ENCODE measurements around the gene PLEKHG3. TPM values are rescaled to one million over a fixed set of nuclear protein-coding genes. Genes with fewer than 3 reads are reported as not detected.
A peak's percentile ranks its signal among the peaks of the same experiment; 100 is the strongest.

The PLEKHG3 gene
- total RNA-seq, 1 experiment from 2014 or later = 34.0 TPM

- Histone ChIP-seq H3K4me3 (ENCODE audit: low read depth in 2 of 2, low read length in 2 of 2) (peak overlapping the region; percentile 71 to 76), H3K27ac (ENCODE audit: low read length) (peak overlapping the region; percentile 79), H3K4me1 (ENCODE audit: control insufficient read depth, insufficient read depth, low read length) (peaks cover 45% of the 10 kb centered on the region), H3K27me3 (ENCODE audit: control insufficient read depth, insufficient read depth, low read length) (no peaks in the 10 kb centered on the region), H3K9me3 (ENCODE audit: control insufficient read depth, insufficient read depth, low read depth, low read length) (no peaks in the 10 kb centered on the region), H3K36me3 (ENCODE audit: control insufficient read depth, insufficient read depth, low read length) (no peaks in the 10 kb centered on the region; the same call in none of the 2 replicates)
- TF ChIP-seq CTCF (IDR thresholded peaks at IDR 0.05) = no peak
- no peak for TF ChIP-seq SIN3A (IDR thresholded peaks at IDR 0.05; ENCODE audit: borderline replicate concordance, insufficient read depth, low read depth, low read length)
- no peak for TF ChIP-seq POLR2AphosphoS5 (IDR thresholded peaks at IDR 0.05; ENCODE audit: low read depth, low read length)
- TF ChIP-seq REST (IDR thresholded peaks at IDR 0.05; ENCODE audit: insufficient read depth in 1 of 2, low read depth in 2 of 2, low read length in 1 of 2) = no peak
- TF ChIP-seq TCF7L2 (IDR thresholded peaks at IDR 0.05; ENCODE audit: low read depth, low read length) = no peak
- intact Hi-C loops (cut with micrococcal nuclease; ENCODE audit: unreplicated experiment) = loop anchor here (5.0 kb wide), 1 partner anchor 57 kb away; no protein-coding TSS in a partner anchor
- in situ Hi-C loops (cut with HindIII; ENCODE audit: low pct_unique_long_range_greater_than_20kb, low sequenced_read_pairs) = no loop called here
- BruUV-seq (replicated peaks) = TSS peak; percentile 63
- 0 out of 2 replicates have a peak, but pooled peaks have one; percentile 28 for ATAC-seq
- ChIA-PET CTCF (interaction anchor here (0.6 kb wide), 1 partner anchor 402 kb away, joined by 3 read pairs; no protein-coding TSS in a partner anchor), POLR2A (no interaction called here)
- no peak for DNase-seq (ENCODE audit: low read depth, low spot score)
Observed at GRCh38 chr14:64705381-64706118, 1.3 kb downstream of the PLEKHG3 start.

- intact Hi-C loops (cut with micrococcal nuclease; ENCODE audit: unreplicated experiment) = loop anchor here (5.0 kb wide), 1 partner anchor 56 kb away; no protein-coding TSS in a partner anchor
- no peaks in the 10 kb centered on the region; the same call in none of the 2 replicates for H3K36me3 ChIP-seq (ENCODE audit: control insufficient read depth, insufficient read depth, low read length)
- ChIA-PET POLR2A (no interaction called here), CTCF (interaction anchor here (0.6 kb wide), 1 partner anchor 403 kb away, joined by 3 read pairs; no protein-coding TSS in a partner anchor)
- ATAC-seq (no peak), DNase-seq (ENCODE audit: low read depth, low spot score) (no peak)
- in situ Hi-C loops (cut with HindIII; ENCODE audit: low pct_unique_long_range_greater_than_20kb, low sequenced_read_pairs) = no loop called here
- peaks cover 45% of the 10 kb centered on the region for H3K4me1 ChIP-seq (ENCODE audit: control insufficient read depth, insufficient read depth, low read length)
- no peaks in the 10 kb centered on the region for H3K27me3 ChIP-seq (ENCODE audit: control insufficient read depth, insufficient read depth, low read length)
- H3K27ac ChIP-seq (ENCODE audit: low read length) = peak overlapping the region; percentile 79
- H3K9me3 ChIP-seq (ENCODE audit: control insufficient read depth, insufficient read depth, low read depth, low read length) = no peaks in the 10 kb centered on the region
- H3K4me3 ChIP-seq (ENCODE audit: low read depth in 2 of 2, low read length in 2 of 2) = peak overlapping the region; percentile 71 to 76; a peak in 3 of 4 replicates
- no TSS peak for BruUV-seq (replicated peaks)
- TF ChIP-seq REST (IDR thresholded peaks at IDR 0.05; ENCODE audit: insufficient read depth in 1 of 2, low read depth in 2 of 2, low read length in 1 of 2) = no peak
- TF ChIP-seq CTCF (IDR thresholded peaks at IDR 0.05) = no peak
- TF ChIP-seq SIN3A (IDR thresholded peaks at IDR 0.05; ENCODE audit: borderline replicate concordance, insufficient read depth, low read depth, low read length) = no peak
- peak; percentile 41; the same call in 1 of the 2 replicates for TF ChIP-seq TCF7L2 (IDR thresholded peaks at IDR 0.05; ENCODE audit: low read depth, low read length)
- no peak for TF ChIP-seq POLR2AphosphoS5 (IDR thresholded peaks at IDR 0.05; ENCODE audit: low read depth, low read length)
Observed at GRCh38 chr14:64706119-64706592, 1.9 kb downstream of the PLEKHG3 start.
